ENCODE data around the gene WAPL. TPM values are rescaled to one million over a fixed set of nuclear protein-coding genes. Genes with fewer than 3 reads are reported as not detected.

WAPL gene
- total and polyA plus RNA-seq, 10 of the 15 experiments (the other 5 are each of a cell fraction or from before 2014, with no cell fraction given) = 15.7 to 45.8 (median 29.0) TPM

DNA sequence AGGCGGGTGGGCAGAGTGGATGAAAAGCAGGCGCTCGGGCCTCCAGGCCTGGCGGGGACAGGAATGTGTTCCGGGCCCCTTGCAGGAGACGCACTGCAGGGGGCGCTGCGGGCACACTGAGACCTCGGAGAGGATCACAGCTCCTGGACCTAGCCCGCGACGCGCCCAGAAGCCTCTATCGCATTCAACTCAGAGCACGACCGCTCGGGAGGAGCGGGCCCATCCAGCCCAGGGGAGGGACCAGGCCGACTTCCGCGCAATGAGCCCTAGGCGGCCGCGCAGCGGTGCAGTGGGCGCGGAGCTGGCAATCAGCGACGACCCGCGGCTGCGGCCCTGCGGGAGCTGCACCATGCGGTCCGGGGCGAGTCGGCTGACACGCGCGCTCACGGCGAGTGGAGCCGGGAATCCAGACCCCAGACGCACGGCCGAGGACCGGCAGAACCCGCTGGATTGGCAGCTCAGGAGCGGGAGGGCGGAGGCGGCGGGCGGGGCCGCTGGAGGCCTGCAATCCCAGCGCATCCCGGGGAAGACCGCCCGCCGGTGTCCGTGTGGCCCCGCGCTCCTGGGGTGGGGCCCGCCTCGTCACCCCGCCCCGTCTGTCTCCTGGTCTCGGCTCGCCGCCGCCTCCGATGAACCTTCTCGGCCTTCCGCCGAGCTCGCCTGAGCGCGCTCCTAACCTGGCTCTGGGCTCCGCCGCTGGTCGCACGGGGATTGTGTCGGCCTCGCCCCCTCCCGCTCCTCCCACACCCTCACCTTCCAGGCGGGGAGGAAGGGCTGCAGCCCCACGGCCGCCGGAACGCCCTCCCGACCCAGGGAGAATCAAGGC is 121.5 kb downstream of the WAPL start (continued):
- 0 out of 2 replicates have a peak, but pooled peaks have one; percentile 40 for TF ChIP-seq TARDBP (IDR thresholded peaks at IDR 0.05; ENCODE audit: borderline replicate concordance)
- no peak for TF ChIP-seq CBX3 (IDR thresholded peaks at IDR 0.05; ENCODE audit: borderline replicate concordance, low read depth)
- TF ChIP-seq BACH1 (IDR thresholded peaks at IDR 0.05; ENCODE audit: borderline replicate concordance) = peak; percentile 73
- TF ChIP-seq POU2F2 (IDR thresholded peaks at IDR 0.05; ENCODE audit: borderline replicate concordance, low read depth, low read length) = peak; percentile 46; the same call in 1 of the 3 replicates
- TF ChIP-seq GATAD2B (conservative IDR thresholded peaks at IDR 0.05; ENCODE audit: low read depth) = peak; percentile 81
- TF ChIP-seq, protein P1, sequence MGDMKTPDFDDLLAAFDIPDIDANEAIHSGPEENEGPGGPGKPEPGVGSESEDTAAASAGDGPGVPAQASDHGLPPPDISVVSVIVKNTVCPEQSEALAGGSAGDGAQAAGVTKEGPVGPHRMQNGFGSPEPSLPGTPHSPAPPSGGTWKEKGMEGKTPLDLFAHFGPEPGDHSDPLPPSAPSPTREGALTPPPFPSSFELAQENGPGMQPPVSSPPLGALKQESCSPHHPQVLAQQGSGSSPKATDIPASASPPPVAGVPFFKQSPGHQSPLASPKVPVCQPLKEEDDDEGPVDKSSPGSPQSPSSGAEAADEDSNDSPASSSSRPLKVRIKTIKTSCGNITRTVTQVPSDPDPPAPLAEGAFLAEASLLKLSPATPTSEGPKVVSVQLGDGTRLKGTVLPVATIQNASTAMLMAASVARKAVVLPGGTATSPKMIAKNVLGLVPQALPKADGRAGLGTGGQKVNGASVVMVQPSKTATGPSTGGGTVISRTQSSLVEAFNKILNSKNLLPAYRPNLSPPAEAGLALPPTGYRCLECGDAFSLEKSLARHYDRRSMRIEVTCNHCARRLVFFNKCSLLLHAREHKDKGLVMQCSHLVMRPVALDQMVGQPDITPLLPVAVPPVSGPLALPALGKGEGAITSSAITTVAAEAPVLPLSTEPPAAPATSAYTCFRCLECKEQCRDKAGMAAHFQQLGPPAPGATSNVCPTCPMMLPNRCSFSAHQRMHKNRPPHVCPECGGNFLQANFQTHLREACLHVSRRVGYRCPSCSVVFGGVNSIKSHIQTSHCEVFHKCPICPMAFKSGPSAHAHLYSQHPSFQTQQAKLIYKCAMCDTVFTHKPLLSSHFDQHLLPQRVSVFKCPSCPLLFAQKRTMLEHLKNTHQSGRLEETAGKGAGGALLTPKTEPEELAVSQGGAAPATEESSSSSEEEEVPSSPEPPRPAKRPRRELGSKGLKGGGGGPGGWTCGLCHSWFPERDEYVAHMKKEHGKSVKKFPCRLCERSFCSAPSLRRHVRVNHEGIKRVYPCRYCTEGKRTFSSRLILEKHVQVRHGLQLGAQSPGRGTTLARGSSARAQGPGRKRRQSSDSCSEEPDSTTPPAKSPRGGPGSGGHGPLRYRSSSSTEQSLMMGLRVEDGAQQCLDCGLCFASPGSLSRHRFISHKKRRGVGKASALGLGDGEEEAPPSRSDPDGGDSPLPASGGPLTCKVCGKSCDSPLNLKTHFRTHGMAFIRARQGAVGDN (IDR thresholded peaks at IDR 0.05) = peak; percentile 72
- no peak for TF ChIP-seq IRF4 (IDR thresholded peaks at IDR 0.05; ENCODE audit: low read depth, low read length)
- peak; percentile 66 for TF ChIP-seq SMAD5 (IDR thresholded peaks at IDR 0.05; ENCODE audit: low read depth)
- peak; percentile 63 for TF ChIP-seq ZNF24 (IDR thresholded peaks at IDR 0.05)
- TF ChIP-seq BHLHE40 (IDR thresholded peaks at IDR 0.05; ENCODE audit: borderline replicate concordance in 1 of 2, low read depth in 2 of 2, low read length in 1 of 2) = peak; percentile 49 to 58; a peak in 3 of 4 replicates
- peak; percentile 97 for TF ChIP-seq IKZF1 (conservative IDR thresholded peaks at IDR 0.05)
- TF ChIP-seq, protein P2, sequence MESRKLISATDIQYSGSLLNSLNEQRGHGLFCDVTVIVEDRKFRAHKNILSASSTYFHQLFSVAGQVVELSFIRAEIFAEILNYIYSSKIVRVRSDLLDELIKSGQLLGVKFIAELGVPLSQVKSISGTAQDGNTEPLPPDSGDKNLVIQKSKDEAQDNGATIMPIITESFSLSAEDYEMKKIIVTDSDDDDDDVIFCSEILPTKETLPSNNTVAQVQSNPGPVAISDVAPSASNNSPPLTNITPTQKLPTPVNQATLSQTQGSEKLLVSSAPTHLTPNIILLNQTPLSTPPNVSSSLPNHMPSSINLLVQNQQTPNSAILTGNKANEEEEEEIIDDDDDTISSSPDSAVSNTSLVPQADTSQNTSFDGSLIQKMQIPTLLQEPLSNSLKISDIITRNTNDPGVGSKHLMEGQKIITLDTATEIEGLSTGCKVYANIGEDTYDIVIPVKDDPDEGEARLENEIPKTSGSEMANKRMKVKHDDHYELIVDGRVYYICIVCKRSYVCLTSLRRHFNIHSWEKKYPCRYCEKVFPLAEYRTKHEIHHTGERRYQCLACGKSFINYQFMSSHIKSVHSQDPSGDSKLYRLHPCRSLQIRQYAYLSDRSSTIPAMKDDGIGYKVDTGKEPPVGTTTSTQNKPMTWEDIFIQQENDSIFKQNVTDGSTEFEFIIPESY (IDR thresholded peaks at IDR 0.05) = no peak
- no peak for TF ChIP-seq MTA3 (IDR thresholded peaks at IDR 0.05; ENCODE audit: borderline replicate concordance, low read length)
- peak; percentile 18; the same call in 1 of the 2 replicates for TF ChIP-seq CREB1 (IDR thresholded peaks at IDR 0.05; ENCODE audit: low read depth)
- peak; percentile 72 for TF ChIP-seq PKNOX1 (IDR thresholded peaks at IDR 0.05)
